ENCODE results near the gene TRIM47.

TRIM47 gene, protein sequence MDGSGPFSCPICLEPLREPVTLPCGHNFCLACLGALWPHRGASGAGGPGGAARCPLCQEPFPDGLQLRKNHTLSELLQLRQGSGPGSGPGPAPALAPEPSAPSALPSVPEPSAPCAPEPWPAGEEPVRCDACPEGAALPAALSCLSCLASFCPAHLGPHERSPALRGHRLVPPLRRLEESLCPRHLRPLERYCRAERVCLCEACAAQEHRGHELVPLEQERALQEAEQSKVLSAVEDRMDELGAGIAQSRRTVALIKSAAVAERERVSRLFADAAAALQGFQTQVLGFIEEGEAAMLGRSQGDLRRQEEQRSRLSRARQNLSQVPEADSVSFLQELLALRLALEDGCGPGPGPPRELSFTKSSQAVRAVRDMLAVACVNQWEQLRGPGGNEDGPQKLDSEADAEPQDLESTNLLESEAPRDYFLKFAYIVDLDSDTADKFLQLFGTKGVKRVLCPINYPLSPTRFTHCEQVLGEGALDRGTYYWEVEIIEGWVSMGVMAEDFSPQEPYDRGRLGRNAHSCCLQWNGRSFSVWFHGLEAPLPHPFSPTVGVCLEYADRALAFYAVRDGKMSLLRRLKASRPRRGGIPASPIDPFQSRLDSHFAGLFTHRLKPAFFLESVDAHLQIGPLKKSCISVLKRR

DNA sequence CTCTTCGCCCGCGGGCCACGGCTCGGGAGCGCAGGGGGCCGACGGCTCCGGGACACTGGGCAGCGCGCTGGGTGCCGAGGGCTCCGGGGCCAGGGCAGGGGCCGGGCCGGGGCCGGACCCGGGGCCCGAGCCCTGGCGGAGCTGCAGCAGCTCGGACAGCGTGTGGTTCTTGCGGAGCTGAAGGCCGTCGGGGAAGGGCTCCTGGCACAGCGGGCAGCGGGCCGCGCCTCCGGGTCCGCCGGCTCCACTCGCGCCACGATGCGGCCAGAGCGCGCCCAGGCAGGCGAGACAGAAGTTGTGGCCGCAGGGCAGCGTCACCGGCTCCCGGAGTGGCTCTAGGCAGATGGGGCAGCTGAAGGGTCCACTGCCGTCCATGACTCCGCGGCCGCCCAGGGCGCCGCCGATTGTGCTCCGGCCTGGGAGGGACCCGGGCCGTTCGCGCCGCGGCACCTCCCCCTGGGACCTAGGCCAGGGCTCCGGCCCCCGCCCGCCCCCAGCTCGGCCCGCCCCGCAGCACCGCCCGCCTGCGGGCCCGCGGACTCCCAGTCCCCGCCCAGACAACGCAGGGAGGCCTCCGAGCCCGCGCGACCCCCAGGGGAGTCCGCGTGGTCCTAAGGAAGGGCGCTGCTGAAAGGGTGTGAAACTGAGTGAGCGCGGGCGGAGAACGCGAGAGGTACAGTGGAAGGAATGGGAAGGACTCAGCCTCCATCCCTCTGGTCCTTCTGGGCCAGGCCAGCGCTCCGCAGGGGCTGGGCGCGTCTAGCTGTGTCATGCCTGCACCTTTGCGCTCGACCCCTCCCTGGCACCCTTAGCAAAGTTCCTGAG is at the start of gene TRIM47:
TRIM47 (minus strand) TSS at position 408 of the 825 bp plus-strand sequence; CDS start at position 375, 33 bp downstream.
- DNase-seq = no peak

- DNase-seq = no peak
Measured at GRCh38 chr17:75927286-75927922, 49.0 kb upstream of the TRIM47 start.

GRCh38 chr17:75926456-75926855 is 48.1 kb upstream of the TRIM47 start:
- no peak for DNase-seq

DNA sequence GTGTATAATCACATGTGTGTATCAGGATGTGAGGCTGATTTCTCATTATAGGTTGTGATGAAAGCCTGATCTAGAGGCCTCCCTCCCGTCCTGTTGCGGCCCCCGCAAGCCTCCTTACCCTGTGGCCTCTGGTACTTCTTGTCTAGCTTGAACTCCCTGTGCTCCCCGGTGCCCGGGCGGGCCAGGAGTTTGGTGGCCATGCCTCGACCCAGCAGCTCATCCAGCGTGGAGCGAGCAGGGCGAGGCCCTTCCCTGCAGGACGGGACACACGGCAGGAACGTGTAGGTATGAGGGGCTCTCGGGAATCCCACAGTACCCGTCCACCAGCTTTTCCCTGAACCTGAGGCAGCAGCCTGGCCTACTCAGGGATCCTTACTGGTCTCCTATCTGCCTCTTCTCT is 47.5 kb upstream of the TRIM47 start:
- DNase-seq = no peak

- no peak for DNase-seq
Measured at GRCh38 chr17:75925103-75925502, 46.7 kb upstream of the TRIM47 start.

GRCh38 chr17:75922963-75923874 is 44.8 kb upstream of the TRIM47 start:
- no peak for DNase-seq

DNA sequence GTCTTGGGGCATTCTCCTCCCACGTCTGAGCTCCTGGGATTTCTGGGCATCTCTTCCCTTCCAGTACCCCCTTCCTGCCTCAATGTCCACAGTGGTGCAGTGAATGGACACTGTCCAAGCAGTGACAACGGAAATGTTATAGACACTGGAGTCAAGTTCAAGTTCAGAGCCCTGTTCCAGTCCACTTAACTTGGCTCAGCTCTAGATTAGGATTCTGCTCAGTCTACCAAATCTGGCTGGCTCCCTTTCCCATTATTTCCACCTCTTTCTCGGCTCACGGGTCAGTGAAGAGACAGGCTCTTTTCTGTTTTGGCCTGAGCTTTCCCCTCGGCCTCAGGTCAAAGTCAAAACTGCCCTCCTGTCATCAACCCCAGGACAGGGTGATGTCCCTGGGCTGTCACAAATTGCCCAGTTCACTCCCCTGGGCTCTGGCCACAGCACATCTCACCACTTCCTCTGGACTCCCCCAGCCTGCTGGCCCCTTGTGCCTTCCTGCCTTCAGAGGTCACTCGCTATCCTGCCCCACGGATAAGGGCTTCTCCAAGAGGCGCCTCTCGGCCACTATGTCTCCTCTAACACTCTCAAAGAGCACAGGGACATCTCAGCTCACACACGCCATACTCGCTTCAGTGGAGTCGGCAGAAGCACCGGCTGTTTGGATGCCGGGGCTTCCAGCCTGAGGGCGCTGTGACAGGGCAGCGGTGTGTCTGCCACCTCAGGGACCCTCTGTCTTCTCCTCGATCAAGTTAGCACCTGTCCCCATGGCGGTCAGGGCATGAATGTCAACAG is 44.0 kb upstream of the TRIM47 start:
- DNase-seq = no peak

GRCh38 chr17:75921596-75921995 is 43.2 kb upstream of the TRIM47 start:
- no peak for DNase-seq

DNA sequence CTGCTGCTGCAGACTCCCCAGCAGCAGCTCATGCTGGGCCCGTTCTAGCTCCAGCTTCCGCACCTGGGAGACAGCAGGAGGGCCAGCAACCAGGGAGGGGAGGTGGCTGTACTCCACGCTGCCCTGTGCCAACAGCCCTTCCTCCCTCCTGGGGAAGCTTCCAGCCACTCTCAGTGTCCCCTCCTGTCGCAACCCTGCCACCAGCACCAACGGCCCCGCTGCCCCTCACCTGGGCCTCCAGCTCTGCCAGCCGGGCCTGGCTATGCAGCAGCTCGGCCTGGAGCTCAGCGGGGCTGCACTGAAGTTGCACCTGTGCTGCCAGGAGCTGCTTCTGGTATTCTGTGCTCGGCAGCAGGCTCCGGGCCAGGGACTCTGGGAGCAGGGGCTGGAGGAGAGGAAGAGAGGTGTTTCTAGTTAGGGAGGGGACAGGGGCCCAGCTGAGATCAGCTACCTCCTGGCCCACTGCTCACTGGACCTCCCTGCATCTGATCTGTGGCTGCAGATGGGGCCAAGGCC is 41.7 kb upstream of the TRIM47 start:
- no peak for DNase-seq

DNA sequence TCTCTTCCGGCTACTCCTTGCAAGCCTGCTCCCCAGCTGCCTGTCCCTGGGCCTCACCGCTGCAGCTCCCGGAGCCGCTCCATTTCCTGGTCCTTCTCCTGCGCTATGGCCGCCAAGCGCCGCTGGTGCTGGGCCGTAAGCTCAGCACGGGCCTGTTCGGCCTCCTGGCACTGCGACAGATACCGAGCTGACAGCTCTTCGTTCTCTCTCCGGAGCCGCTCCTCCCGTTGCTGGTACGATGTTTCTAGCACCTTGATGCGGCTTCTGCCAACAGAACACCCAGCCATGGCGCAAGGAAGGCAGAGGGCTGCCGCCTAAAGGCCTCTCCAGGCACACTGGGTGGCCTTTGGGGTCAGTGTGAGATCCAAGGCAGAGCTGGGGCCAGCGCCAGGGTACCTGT is 41.2 kb upstream of the TRIM47 start:
- DNase-seq = no peak

- no peak for DNase-seq
Measured at GRCh38 chr17:75917917-75918445, 39.6 kb upstream of the TRIM47 start.

DNA sequence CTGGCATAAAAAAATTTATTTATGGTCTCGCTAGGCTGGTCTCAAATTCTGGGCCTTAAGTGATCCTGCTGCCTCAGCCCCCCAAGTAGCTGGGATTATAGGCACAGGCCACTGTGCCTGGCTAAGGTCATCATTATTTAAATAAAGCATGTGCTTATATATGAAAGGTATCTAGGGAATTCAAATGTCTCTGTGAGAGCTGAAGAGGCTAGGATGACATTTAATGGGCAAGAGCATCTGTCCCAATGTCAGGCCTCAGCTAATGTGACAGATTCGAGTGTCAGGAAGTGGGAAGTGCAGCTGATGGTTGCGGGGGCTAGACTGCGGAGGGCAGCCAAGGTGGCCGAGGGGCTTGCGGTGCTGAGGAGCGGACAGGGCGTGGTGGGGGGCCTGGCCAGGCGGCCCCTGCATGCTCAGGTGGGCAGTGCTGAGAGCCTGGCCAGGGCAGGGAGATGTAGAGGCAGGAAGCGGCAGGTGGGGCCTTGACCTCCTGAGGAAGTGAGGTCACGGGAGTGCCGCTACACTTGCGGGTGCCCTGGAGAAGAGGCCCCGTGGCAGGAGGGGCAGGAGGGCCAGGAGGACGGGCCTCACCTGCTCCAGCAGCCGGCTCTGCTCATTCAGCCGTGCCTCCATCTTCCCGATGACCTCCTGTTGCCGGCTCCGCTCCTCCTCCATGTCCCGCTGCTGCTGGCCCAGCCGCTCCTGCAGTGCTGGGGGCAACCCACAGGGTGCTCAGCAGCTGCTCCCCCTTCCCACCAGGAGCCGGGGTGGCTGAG is 38.9 kb upstream of the TRIM47 start:
- DNase-seq = no peak

DNA sequence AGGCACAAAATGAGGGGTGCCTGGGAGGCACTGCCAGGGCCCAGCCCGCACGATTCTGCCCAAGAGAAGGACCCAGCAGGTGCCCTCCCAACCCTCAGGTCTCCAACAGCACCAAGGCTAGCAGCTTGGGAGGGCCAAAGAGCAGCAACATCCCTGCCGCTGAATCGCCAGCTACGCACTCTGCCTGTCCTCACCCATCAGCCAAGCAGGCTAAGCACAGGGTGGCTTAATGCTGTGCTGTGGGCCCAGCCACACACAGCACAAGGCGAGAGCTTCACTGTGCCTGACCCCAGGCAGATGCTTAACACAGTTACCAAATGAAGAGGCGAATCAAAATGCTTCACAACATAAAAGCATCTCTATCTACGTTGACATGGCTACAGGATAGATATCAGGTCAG is 36.9 kb upstream of the TRIM47 start:
- no peak for DNase-seq

GRCh38 chr17:75914643-75915267 is 36.4 kb upstream of the TRIM47 start:
- no peak for DNase-seq

DNA sequence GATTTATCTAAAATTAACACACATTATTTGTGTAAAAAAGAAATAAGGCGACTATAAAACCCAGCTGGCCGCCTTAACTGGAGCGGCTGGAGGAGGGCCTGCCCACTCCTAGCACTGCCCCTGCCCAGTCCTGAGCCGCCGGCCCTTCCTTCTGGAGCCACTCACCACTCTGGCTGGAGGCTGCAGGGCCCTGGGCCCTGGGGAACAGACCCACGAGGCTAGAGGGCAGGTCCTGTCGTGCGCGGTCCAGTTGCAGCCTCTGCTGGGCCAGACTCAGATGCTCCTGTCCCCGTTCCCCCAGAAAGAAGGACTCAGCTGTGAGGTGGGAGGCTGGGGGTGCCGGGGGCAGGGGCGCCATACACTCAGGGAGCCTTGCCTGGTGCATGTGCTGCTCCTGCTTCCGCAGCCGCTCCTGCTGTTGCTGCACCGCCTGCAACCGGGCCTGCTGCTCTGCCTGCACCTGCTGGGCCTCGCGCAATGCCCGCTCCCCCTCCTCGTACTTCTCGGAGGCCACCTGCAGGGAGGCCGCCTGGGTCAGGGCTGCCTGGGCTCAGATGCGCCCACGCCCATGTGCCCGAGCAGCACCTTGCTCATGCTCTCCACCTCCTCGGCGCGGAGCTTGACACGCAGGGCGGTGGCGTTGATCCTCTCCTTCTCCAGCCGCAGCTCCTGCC is 35.3 kb upstream of the TRIM47 start:
- DNase-seq = no peak

- DNase-seq = no peak
Measured at GRCh38 chr17:75910699-75911098, 32.3 kb upstream of the TRIM47 start.

DNA sequence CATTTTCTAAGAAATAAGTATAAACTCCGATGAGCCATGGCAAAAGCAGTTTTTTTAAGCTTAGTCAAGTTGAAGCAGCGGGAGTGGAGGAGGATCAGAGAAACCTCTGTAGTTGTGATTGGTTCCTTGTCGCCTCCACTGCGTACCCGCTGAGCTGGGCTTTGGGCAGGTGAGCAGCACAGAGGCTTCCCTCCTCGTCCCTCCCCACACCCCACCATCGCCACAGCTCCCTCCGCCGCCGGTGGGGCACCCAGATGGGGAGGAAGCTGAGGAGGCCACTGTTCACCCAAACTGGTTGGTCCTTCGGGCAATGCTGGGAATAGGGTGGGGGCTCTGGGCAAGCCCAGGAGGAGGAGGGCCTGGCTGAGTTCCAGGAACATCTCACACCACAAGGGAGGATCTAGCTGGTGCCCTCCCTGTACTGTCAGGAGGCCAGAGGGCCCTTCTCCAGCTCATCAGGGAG is 31.5 kb upstream of the TRIM47 start:
- peak; percentile 37 for DNase-seq

GRCh38 chr17:75909051-75909811 is 30.9 kb upstream of the TRIM47 start:
- DNase-seq = no peak
